Measurements from ENCODE around the gene CLIP1. TPM values are rescaled to one million over a fixed set of nuclear protein-coding genes. Genes with fewer than 3 reads are reported as not detected.
A peak's percentile ranks its signal among the peaks of the same experiment; 100 is the strongest.

CLIP1 gene
- total RNA-seq, 1 experiment from 2014 or later = 16.0 TPM

DNA sequence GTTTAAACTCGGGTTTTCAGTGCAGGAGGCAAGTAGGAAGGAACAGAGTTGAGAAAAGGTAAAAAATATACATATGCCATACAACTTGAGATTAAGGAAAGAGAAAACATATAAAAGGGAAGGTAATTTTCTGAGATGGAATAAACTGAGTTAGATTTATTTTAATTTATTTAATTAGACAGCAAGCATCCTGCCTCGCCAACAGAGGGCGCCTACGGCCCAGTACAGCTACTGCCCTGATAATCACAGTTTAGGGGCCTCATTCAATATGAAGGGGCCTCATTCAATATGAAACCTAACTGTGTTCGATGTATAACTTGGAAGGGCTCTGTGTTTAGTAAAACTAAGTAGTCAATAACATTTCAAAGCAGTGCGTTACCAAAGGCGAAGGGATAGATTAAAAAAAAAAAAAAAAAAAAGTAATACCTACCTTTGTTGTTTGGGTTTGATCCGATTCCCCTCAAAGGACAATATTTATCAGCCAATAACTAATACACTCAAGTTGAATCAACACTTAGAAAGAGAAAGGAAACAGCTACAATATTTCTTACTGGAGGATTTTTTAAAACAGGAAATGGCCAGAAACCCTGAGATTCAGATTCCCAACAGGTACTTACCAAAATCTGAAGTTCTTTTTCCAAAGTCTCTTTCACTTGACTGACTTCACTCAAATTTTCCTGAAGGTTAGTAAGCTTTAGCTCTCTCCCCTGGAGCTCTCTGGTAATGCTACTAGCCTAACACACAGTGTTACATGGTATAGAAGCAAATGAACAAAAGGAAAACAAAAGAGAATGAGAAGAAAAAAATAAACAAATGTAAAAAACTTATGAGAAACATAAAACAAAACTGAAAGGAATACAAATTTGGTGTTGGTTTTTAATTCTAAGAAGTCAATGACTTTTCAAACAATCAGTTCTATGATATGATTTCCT lies 86.2 kb downstream of the CLIP1 start:
- Histone ChIP-seq H3K36me3 (ENCODE audit: insufficient read depth, low read length) (no peaks in the 10 kb centered on the region), H3K79me2 (ENCODE audit: low read length) (no peaks in the 10 kb centered on the region), H4K20me1 (ENCODE audit: insufficient read depth, low read depth, low read length) (no peaks in the 10 kb centered on the region), H3K9me3 (ENCODE audit: low read length) (no peaks in the 10 kb centered on the region), H2AFZ (ENCODE audit: low read length) (no peak overlapping the region; the same call in 1 of the 2 replicates), H3K9me2 (replicated peaks; ENCODE audit: insufficient read depth, low read length) (no peaks in the 10 kb centered on the region), H3K27ac (ENCODE audit: low read length) (no peak overlapping the region), H3K9ac (ENCODE audit: low read length) (no peak overlapping the region), H3K4me2 (ENCODE audit: low read depth, low read length, poor library complexity, severe bottlenecking) (no peak overlapping the region), H3K4me3 (ENCODE audit: low read length) (no peak overlapping the region), H3K27me3 (ENCODE audit: low read length) (no peaks in the 10 kb centered on the region), H3K4me1 (ENCODE audit: low read length) (no peaks in the 10 kb centered on the region)
- peak; percentile 82 for DNase-seq

DNA sequence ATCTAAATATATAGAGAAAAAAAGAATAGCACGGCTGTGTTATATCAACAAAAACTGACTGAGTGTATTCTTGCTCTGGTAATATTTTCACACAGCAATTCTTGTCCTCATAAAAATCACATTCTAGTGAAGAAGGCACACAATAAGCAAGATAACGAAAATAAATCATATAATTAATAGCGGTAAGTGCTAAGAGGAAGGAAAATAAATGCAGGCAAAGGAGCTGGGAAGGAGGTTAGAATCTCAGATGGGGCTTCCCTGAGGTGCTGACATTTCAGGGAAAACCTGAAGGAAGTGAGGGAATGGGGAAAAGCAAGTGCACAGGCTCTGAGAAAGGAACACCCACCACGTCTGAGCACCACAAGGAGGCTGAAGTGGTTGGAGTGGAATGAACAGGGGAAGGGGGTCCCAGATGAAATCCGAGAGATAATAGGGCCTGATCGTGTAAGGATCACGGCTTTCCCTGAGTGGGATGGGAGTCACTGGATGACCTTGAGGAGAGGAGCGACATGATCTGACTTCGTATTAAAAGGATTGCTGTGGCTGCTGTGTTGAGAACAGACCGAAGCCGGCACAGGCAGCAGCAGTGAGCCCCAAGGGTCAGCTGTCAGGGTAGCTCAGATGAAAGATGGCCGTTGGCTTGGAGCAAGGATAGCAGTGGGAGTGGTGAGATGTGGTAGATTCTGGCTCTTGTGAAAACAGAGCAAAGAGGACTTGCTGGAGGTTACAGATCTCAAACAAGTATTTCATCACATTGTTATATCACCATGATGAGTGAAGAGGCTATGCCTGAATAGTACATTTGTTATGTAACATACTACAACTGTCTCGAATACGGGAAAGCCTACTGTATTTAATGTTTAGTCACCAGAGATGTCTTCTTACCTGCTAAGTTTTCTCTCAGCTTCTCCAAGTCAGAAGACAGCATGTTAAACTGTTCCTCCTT lies 89.1 kb downstream of the CLIP1 start:
- no peak overlapping the region for H2AFZ ChIP-seq (ENCODE audit: low read length)
- H3K4me2 ChIP-seq (ENCODE audit: low read depth, low read length, poor library complexity, severe bottlenecking) = no peak overlapping the region
- DNase-seq = no peak
- H3K27ac ChIP-seq (ENCODE audit: low read length) = no peak overlapping the region
- H3K36me3 ChIP-seq (ENCODE audit: insufficient read depth, low read length) = no peaks in the 10 kb centered on the region
- H3K79me2 ChIP-seq (ENCODE audit: low read length) = no peaks in the 10 kb centered on the region
- H3K4me1 ChIP-seq (ENCODE audit: low read length) = no peaks in the 10 kb centered on the region
- H4K20me1 ChIP-seq (ENCODE audit: insufficient read depth, low read depth, low read length) = no peaks in the 10 kb centered on the region
- H3K9ac ChIP-seq (ENCODE audit: low read length) = no peak overlapping the region
- no peaks in the 10 kb centered on the region for H3K27me3 ChIP-seq (ENCODE audit: low read length)
- no peaks in the 10 kb centered on the region for H3K9me3 ChIP-seq (ENCODE audit: low read length)
- H3K4me3 ChIP-seq (ENCODE audit: low read length) = no peak overlapping the region
- H3K9me2 ChIP-seq (replicated peaks; ENCODE audit: insufficient read depth, low read length) = no peaks in the 10 kb centered on the region

DNA sequence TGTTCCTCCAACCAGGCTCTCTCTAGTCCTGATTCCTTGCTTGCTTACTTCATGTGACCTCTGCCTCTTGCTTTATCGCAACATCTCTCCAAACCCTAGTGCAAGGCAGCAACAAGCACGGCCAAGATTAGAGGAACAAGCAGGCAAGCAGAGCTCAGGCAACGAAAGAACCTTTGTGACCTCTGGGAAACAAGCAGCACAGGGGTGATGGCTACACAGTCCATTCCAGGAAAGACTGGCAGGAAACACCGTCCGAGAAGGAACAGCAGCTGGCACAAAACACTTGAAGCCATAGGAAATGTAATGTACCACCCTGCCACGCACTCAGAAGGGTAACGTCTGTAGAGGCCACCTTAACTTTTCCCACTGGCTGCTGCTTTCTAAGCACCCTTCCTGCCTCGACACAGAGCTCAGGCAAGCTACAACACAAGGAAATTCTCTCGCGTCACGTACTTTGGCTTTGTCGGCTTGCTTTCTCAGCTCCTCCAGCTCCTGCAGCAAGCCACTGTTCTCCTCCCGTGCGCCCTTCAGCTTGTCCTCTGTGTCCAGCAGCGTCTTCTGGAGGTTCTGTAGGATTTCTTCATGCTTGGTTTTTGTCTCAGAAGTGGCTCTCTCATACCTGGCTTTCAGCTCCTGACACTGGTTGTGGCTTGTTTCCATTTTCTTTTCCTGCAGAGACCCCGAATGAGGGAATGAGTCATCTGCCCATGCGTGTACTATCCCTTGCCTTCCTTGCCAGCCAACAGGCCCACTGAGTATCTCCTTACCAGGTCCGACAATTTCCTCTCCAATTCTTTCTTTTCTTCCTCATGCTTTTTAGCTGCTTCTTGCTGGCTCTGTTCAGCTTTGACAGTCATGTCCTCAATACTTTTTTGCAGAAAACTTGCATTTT lies 94.7 kb downstream of the CLIP1 start:
- H3K4me1 ChIP-seq (ENCODE audit: low read length) = no peaks in the 10 kb centered on the region
- no peaks in the 10 kb centered on the region for H3K79me2 ChIP-seq (ENCODE audit: low read length)
- no peak for DNase-seq
- no peaks in the 10 kb centered on the region for H3K36me3 ChIP-seq (ENCODE audit: insufficient read depth, low read length)
- H3K9me3 ChIP-seq (ENCODE audit: low read length) = no peaks in the 10 kb centered on the region
- no peaks in the 10 kb centered on the region for H3K27me3 ChIP-seq (ENCODE audit: low read length)
- H3K9me2 ChIP-seq (replicated peaks; ENCODE audit: insufficient read depth, low read length) = no peaks in the 10 kb centered on the region
- H3K4me3 ChIP-seq (ENCODE audit: low read length) = no peak overlapping the region
- H2AFZ ChIP-seq (ENCODE audit: low read length) = no peak overlapping the region
- H3K9ac ChIP-seq (ENCODE audit: low read length) = no peak overlapping the region
- H3K27ac ChIP-seq (ENCODE audit: low read length) = no peak overlapping the region
- H3K4me2 ChIP-seq (ENCODE audit: low read depth, low read length, poor library complexity, severe bottlenecking) = no peak overlapping the region
- no peaks in the 10 kb centered on the region for H4K20me1 ChIP-seq (ENCODE audit: insufficient read depth, low read depth, low read length)

DNA sequence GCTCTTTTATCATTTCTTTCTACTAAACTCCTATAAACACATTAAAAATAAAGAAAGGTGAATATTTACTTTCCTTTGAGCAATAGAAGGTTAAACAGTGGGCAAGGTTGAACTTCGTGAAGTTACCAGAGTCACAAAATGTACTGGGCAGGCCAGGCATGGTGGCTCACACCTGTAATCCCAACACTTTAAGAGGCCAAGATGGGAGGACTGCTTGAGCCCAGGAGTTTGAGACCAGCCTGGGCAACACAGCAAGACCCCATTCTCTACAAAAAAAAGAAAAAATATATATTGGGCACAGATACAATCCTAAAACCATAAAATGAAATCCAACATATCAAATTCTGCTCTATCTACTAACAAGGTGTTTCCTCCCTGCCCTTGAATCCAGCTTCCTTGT lies 95.5 kb downstream of the CLIP1 start:
- Histone ChIP-seq H3K27me3 (ENCODE audit: low read length) (no peaks in the 10 kb centered on the region), H4K20me1 (ENCODE audit: insufficient read depth, low read depth, low read length) (no peaks in the 10 kb centered on the region), H3K79me2 (ENCODE audit: low read length) (no peaks in the 10 kb centered on the region), H3K4me2 (ENCODE audit: low read depth, low read length, poor library complexity, severe bottlenecking) (no peak overlapping the region), H3K27ac (ENCODE audit: low read length) (no peak overlapping the region), H3K9me2 (replicated peaks; ENCODE audit: insufficient read depth, low read length) (no peaks in the 10 kb centered on the region), H3K9me3 (ENCODE audit: low read length) (no peaks in the 10 kb centered on the region), H3K4me3 (ENCODE audit: low read length) (no peak overlapping the region), H2AFZ (ENCODE audit: low read length) (no peak overlapping the region), H3K4me1 (ENCODE audit: low read length) (no peaks in the 10 kb centered on the region), H3K9ac (ENCODE audit: low read length) (no peak overlapping the region), H3K36me3 (ENCODE audit: insufficient read depth, low read length) (no peaks in the 10 kb centered on the region)
- no peak for DNase-seq

DNA sequence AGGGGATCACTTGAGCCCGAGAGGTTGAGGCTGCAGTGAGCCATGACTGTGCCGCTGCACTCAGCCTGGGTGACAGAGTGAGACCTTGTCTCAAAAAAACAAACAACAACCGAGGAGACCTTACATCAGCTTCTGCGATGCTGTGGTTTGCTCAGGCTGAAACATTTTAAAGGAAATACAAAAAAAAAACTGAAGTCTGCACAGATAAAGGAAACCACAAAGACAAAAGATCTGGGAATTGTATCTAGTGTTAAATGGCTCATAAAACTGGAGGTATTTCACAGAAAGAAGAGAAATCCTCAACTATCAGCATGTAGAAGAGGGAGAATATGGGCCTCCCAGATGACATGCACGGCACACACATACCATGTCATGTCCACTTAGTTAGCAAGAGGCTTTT lies 95.9 kb downstream of the CLIP1 start:
- Histone ChIP-seq H3K9me3 (ENCODE audit: low read length) (no peaks in the 10 kb centered on the region), H4K20me1 (ENCODE audit: insufficient read depth, low read depth, low read length) (no peaks in the 10 kb centered on the region), H3K36me3 (ENCODE audit: insufficient read depth, low read length) (no peaks in the 10 kb centered on the region), H3K4me3 (ENCODE audit: low read length) (no peak overlapping the region), H3K27ac (ENCODE audit: low read length) (no peak overlapping the region), H3K79me2 (ENCODE audit: low read length) (no peaks in the 10 kb centered on the region), H3K4me1 (ENCODE audit: low read length) (no peaks in the 10 kb centered on the region), H3K9ac (ENCODE audit: low read length) (no peak overlapping the region), H3K4me2 (ENCODE audit: low read depth, low read length, poor library complexity, severe bottlenecking) (no peak overlapping the region), H3K9me2 (replicated peaks; ENCODE audit: insufficient read depth, low read length) (no peaks in the 10 kb centered on the region), H2AFZ (ENCODE audit: low read length) (no peak overlapping the region), H3K27me3 (ENCODE audit: low read length) (no peaks in the 10 kb centered on the region)
- DNase-seq = no peak

DNA sequence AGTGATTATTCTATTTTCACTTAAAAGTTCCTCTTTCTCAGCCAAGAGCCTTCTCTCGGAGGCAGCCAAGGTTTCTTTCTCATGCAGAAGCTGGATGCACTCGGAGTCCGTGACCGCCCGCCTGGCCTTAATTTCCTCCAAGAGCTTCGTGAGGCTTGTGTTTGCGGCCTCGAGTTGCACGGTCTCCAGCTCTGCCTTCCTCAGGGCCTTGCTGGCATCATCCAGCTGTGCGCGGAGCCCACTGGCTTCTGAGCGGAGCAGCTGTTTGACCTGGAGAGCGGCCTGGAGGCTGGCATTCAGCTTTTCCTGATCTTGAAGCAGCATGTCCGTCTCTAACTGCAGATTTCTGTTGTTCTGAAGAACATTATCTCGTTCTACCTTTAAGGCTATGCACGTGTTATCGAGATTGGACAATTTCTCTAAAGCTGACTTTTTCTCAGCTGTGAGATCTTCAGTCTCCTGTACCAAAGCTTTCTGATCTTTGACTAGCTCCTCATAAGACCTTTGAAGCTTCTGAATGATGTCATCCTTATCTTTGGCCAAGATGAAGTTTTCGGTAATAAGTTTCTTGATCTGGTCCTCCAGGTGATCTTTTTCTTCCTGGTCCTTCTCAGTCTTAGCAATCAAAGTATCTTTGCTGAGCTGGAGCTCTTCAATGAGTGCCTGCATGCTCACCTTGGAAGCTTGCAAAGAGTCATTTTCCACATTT lies 99.0 kb downstream of the CLIP1 start:
- no peaks in the 10 kb centered on the region for H3K4me1 ChIP-seq (ENCODE audit: low read length)
- H3K9me2 ChIP-seq (replicated peaks; ENCODE audit: insufficient read depth, low read length) = no peaks in the 10 kb centered on the region
- H3K27ac ChIP-seq (ENCODE audit: low read length) = no peak overlapping the region
- no peaks in the 10 kb centered on the region for H3K9me3 ChIP-seq (ENCODE audit: low read length)
- H2AFZ ChIP-seq (ENCODE audit: low read length) = no peak overlapping the region
- DNase-seq = no peak
- H3K36me3 ChIP-seq (ENCODE audit: insufficient read depth, low read length) = no peaks in the 10 kb centered on the region
- H3K4me3 ChIP-seq (ENCODE audit: low read length) = no peak overlapping the region
- no peaks in the 10 kb centered on the region for H4K20me1 ChIP-seq (ENCODE audit: insufficient read depth, low read depth, low read length)
- H3K27me3 ChIP-seq (ENCODE audit: low read length) = no peaks in the 10 kb centered on the region
- no peak overlapping the region for H3K4me2 ChIP-seq (ENCODE audit: low read depth, low read length, poor library complexity, severe bottlenecking)
- no peak overlapping the region for H3K9ac ChIP-seq (ENCODE audit: low read length)
- H3K79me2 ChIP-seq (ENCODE audit: low read length) = no peaks in the 10 kb centered on the region

DNA sequence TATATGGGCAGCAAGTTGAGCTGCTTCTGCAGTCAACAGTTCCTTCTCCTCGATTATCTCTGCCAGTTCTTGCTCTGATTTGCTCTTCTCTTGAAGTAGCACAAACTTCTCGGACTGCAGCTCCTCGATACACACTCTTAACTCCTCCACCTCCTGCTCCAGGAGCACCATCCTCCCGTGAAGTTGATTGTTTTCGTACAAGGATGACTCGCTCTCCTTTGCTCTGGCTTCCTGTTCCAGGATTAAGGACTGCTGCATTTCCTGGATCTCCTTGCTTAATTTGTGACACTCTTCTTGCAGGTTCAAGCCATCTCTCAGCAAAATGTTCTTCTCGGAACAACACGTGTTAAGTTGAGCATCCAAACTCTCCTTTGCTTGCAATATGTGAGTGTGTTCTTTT lies 100.0 kb downstream of the CLIP1 start:
- no peaks in the 10 kb centered on the region for H3K79me2 ChIP-seq (ENCODE audit: low read length)
- no peaks in the 10 kb centered on the region for H3K9me3 ChIP-seq (ENCODE audit: low read length)
- DNase-seq = no peak
- H3K4me2 ChIP-seq (ENCODE audit: low read depth, low read length, poor library complexity, severe bottlenecking) = no peak overlapping the region
- no peaks in the 10 kb centered on the region for H4K20me1 ChIP-seq (ENCODE audit: insufficient read depth, low read depth, low read length)
- no peak overlapping the region for H2AFZ ChIP-seq (ENCODE audit: low read length)
- H3K4me3 ChIP-seq (ENCODE audit: low read length) = no peak overlapping the region
- no peak overlapping the region for H3K27ac ChIP-seq (ENCODE audit: low read length)
- no peaks in the 10 kb centered on the region for H3K4me1 ChIP-seq (ENCODE audit: low read length)
- no peak overlapping the region for H3K9ac ChIP-seq (ENCODE audit: low read length)
- no peaks in the 10 kb centered on the region for H3K9me2 ChIP-seq (replicated peaks; ENCODE audit: insufficient read depth, low read length)
- no peaks in the 10 kb centered on the region for H3K36me3 ChIP-seq (ENCODE audit: insufficient read depth, low read length)
- H3K27me3 ChIP-seq (ENCODE audit: low read length) = no peaks in the 10 kb centered on the region
